Measurements from ENCODE around the gene GSG1L2. TPM values are rescaled to one million over a fixed set of nuclear protein-coding genes. Genes with fewer than 3 reads are reported as not detected.

GSG1L2 gene
- not detected for total RNA-seq
- long read RNA-seq, result 0 reads

GRCh38 chr17:9821921-9822320 lies at the start of gene GSG1L2:
Gene GSG1L2 (minus strand): TSS chr17:9822079. CDS start chr17:9822071, 8 bp downstream.
- Histone ChIP-seq H3K4me1 (no peaks in the 10 kb centered on the region), H3K36me3 (no peaks in the 10 kb centered on the region), H3K9me3 (no peaks in the 10 kb centered on the region), H3K4me3 (no peak within 1 kb of the TSS), H3K27ac (no peak within 1 kb of the TSS), H3K27me3 (peaks cover 15% of the 10 kb centered on the region)
- intact Hi-C loops (cut with DNase I), result no loop called here
- no peak for TF ChIP-seq CTCF (IDR thresholded peaks at IDR 0.05)
- DNase-seq (no peak), ATAC-seq (no peak)

GRCh38 chr17:9868552-9868951 lies 46.7 kb upstream of the GSG1L2 start:
- Histone ChIP-seq H3K27ac (no peak overlapping the region), H3K4me3 (no peak overlapping the region), H3K36me3 (no peaks in the 10 kb centered on the region), H3K4me1 (no peaks in the 10 kb centered on the region), H3K9me3 (no peaks in the 10 kb centered on the region), H3K27me3 (no peaks in the 10 kb centered on the region)
- intact Hi-C loops (cut with DNase I), result no loop called here
- ATAC-seq (no peak), DNase-seq (no peak)
- no peak for TF ChIP-seq CTCF (IDR thresholded peaks at IDR 0.05)

GRCh38 chr17:9865586-9865985 lies 43.7 kb upstream of the GSG1L2 start:
- ATAC-seq, result peak; percentile 63
- H3K36me3 ChIP-seq, result no peaks in the 10 kb centered on the region
- H3K4me1 ChIP-seq, result no peaks in the 10 kb centered on the region
- no peak for TF ChIP-seq CTCF (IDR thresholded peaks at IDR 0.05)
- intact Hi-C loops (cut with DNase I), result no loop called here
- H3K27ac ChIP-seq, result no peak overlapping the region
- H3K4me3 ChIP-seq, result no peak overlapping the region
- no peak for DNase-seq
- peaks cover 2% of the 10 kb centered on the region for H3K9me3 ChIP-seq
- H3K27me3 ChIP-seq, result no peaks in the 10 kb centered on the region

GRCh38 chr17:9862949-9863348 lies 41.1 kb upstream of the GSG1L2 start:
- no peak for ATAC-seq
- no peak for DNase-seq

GRCh38 chr17:9862220-9862619 lies 40.3 kb upstream of the GSG1L2 start:
- Histone ChIP-seq H3K4me3 (no peak overlapping the region), H3K4me1 (no peaks in the 10 kb centered on the region), H3K27ac (no peak overlapping the region), H3K9me3 (peaks cover 7% of the 10 kb centered on the region), H3K27me3 (no peaks in the 10 kb centered on the region), H3K36me3 (no peaks in the 10 kb centered on the region)
- no peak for TF ChIP-seq CTCF (IDR thresholded peaks at IDR 0.05)
- ATAC-seq (no peak), DNase-seq (no peak)
- intact Hi-C loops (cut with DNase I), result no loop called here

More at GRCh38 chr17:9862949-9863348, 41.1 kb upstream of the GSG1L2 start:
- no peaks in the 10 kb centered on the region for H3K4me1 ChIP-seq
- TF ChIP-seq CTCF (IDR thresholded peaks at IDR 0.05), result no peak
- H3K9me3 ChIP-seq, result peaks cover 7% of the 10 kb centered on the region
- no peaks in the 10 kb centered on the region for H3K27me3 ChIP-seq
- H3K4me3 ChIP-seq, result no peak overlapping the region
- H3K36me3 ChIP-seq, result no peaks in the 10 kb centered on the region
- no peak overlapping the region for H3K27ac ChIP-seq
- intact Hi-C loops (cut with DNase I), result no loop called here

GRCh38 chr17:9860851-9861250 lies 39.0 kb upstream of the GSG1L2 start:
- no peaks in the 10 kb centered on the region for H3K36me3 ChIP-seq
- DNase-seq (no peak), ATAC-seq (no peak)
- intact Hi-C loops (cut with DNase I), result no loop called here
- H3K27ac ChIP-seq, result no peak overlapping the region
- H3K4me1 ChIP-seq, result no peaks in the 10 kb centered on the region
- peaks cover 7% of the 10 kb centered on the region for H3K9me3 ChIP-seq
- no peak overlapping the region for H3K4me3 ChIP-seq
- TF ChIP-seq CTCF (IDR thresholded peaks at IDR 0.05), result no peak
- H3K27me3 ChIP-seq, result no peaks in the 10 kb centered on the region
